Left cardiac atrium (tissue), 4 donors: ENCODE data around the gene CD14. TPM values are rescaled to one million over a fixed set of nuclear protein-coding genes. Genes with fewer than 3 reads are reported as not detected.
"Not testable (repeated sequence)": the region's sequence is repeated elsewhere in the genome, so short reads cannot be mapped to it uniquely, and the experiment has no call there.

ENCODE experiments used
- ATAC-seq, 2 donors: fragments of 200-7000 bp; cut with Tn5 transposase; one replicate each; pipeline ENCODE4 v1.9.1; 2020; ENCODE audit warnings: mild to moderate bottlenecking in 2 of 2, moderate library complexity in 2 of 2
- DNase-seq: peaks from one replicate; pipeline ENCODE4 v3.0.0-alpha.2; 2020
- intact Hi-C, 2 donors: fragments of 100-400 bp; cut with DNase I; formaldehyde crosslinking; loops; one replicate each; pipeline versions ENCODE4 v1.14.1 to v1.15.1; 2022 to 2023
- microRNA-seq, 2 donors: library from miRNA; unstranded; fragments of <30 nt; microRNA quantifications; one replicate each; pipeline ENCODE4 v1.2.0, GENCODE V29; 2020
- total RNA-seq, 2 donors: library from RNA; stranded (reverse); fragmentation: NEBNext Ultra II Directional; extraction: Animal tissue kit (Norgen Biotek cat#: 25700); gene quantifications; one replicate each; pipeline ENCODE4 v1.2.1, GENCODE V29; 2021
- donor health status: DM: no; HTN: yes; CAD: no.
- donor health status: DM: no; HTN: yes; CAD: no; lungs with severe emphysema.
- donor health status: DM: yes; HTN: yes; CAD: no.
- donor health status: Dilated cardiomyopathy.

The CD14 gene
- total RNA-seq, 2 donors from 2014 or later: 73.9 to 107 TPM

- DNase-seq (no peak), ATAC-seq (no peak)
- intact Hi-C loops: no loop called here
Measured at GRCh38 chr5:140605879-140606278, 27.1 kb downstream of the CD14 start.

DNA sequence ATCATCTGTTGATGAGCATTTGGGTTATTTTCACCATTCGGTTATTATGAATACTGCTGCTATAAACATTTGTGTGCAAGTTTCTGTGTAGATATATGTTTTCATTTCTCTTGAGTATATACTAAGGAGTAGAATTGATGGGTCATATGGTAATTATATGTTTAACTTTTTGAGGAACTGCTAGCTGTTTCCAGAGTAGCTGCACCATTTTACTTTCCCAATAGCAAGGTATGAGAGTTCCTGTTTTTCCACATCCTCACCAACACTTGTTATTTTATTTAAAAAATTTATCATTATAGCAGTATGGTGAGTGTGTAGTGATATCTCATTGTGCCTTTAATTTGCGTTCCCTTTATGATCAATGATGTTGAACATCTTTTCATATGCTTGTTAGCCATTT lies 29.2 kb downstream of the CD14 start:
- no peak for DNase-seq
- no peak for ATAC-seq
- intact Hi-C loops: no loop called here

DNA sequence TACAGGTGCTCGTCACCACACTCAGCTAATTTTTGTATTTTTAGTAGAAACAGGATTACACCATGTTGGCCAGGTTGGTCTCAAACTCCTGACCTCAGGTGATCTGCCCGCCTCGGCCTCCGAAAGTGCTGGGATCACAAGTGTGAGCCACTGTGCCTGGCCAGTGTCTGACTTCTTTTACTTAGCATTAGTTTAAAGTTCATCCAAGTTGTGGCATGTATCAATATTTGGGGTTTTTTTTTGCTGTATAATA lies 29.6 kb downstream of the CD14 start:
- intact Hi-C loops, DNase-seq, ATAC-seq: not testable (repeated sequence)

- ATAC-seq (peak in 1 of 2 donors; percentile 60), DNase-seq (no peak)
- intact Hi-C loops: no loop called here
Measured at GRCh38 chr5:140602147-140602546, 30.8 kb downstream of the CD14 start.

DNA sequence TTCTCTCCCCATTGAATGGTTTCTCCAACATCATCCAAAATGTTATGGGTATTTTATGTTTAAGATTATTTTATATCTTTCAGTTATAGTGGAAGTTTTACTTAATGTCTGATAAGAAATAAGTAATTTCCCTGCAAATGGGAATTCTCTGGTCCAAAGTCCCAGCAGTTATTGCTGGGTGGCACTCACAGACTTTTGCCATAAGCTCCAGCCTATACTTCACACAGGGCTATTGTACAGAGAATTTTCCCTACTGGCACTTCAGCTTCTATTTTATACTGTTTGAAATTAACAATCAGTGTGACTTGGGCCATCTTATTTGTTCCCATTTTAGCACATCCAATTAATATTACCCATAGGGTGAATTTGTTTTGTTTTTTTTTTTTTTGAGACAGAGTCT lies 32.9 kb downstream of the CD14 start:
- DNase-seq (no peak), ATAC-seq (no peak)
- intact Hi-C loops: no loop called here

GRCh38 chr5:140598836-140599235 lies 34.1 kb downstream of the CD14 start:
- ATAC-seq: no peak
- DNase-seq: no peak
- intact Hi-C loops: no loop called here

GRCh38 chr5:140596321-140596741 lies 36.6 kb downstream of the CD14 start:
- ATAC-seq (peak; percentile 57 to 82), DNase-seq (no peak)
- intact Hi-C loops: no loop called here

DNA sequence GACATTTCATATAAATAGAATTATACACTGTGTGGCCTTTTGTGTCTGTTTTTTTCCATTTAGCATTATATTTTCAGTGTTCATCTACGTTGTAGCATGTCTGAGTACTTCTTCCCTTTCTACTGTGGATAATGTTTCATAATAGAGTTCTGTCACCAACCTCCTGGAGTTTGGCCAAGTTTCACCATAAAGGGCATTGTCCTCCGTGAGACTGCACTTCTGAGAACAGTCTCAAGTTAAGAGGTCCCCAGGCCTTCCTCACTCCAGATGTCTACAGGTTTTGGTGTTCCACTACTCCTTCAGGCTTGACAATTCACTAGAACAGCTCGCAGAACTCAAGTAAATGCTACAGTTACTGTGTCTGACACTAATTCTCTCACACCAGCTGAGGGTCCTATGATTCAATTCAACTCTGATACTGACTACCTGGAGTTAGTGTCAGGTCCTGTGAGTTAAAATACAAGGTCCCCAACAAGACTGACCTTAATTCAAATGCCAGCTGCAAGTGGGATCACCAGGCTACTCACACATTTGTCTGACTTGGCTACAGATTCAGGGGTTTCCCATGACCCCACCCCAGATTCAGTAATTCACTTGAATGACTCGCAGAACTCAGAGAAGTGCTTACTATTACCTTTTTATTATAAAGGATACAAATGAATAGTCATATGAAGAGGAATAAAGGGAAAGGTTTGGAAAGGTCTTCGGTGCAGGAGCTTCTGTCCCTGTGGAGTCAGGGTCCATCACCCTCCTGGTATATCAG lies 37.3 kb downstream of the CD14 start:
- peak; percentile 38 to 64 for ATAC-seq

DNA sequence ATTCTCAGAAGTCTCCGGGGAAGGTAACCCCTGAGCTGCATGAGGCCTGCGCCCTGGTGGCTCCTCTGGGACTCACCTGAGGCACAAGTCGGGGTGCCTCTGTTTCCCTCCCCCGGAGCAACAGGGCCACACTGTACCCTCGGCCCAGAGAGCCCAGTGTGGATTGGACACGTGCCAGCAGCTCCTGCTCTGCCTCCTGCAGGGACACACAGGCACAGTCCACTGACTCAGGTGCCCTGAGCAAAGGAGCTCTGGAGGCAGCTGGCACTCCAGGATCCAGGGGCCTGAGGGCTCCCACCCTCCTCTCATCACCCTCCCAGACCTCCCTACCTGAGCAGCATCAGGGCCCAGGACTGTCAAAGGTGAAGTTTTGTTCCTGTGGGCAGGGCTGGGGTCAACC lies 38.8 kb downstream of the CD14 start:
- intact Hi-C loops: no loop called here
- no peak for DNase-seq

More for the DNA sequence above, 37.3 kb downstream of the CD14 start:
- no peak for DNase-seq
- intact Hi-C loops: no loop called here

DNA sequence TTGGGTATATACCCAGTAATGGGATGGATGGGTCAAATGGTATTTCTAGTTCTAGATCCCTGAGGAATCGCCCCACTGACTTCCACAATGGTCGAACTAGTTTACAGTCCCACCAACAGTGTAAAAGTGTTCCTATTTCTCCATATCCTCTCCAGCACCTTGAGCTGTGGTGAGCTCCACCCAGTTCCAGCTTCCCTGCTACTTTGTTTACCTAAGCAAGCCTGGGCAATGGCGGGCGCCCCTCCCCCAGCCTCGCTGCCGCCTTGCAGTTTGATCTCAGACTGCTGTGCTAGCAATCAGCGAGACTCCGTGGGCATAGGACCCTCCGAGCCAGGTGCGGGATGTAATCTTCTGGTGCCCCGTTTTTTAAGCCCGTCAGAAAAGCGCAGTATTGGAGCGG lies 39.9 kb downstream of the CD14 start:
- DNase-seq, ATAC-seq, intact Hi-C loops: not testable (repeated sequence)

More for the DNA sequence above, 38.8 kb downstream of the CD14 start:
- ATAC-seq: no peak

DNA sequence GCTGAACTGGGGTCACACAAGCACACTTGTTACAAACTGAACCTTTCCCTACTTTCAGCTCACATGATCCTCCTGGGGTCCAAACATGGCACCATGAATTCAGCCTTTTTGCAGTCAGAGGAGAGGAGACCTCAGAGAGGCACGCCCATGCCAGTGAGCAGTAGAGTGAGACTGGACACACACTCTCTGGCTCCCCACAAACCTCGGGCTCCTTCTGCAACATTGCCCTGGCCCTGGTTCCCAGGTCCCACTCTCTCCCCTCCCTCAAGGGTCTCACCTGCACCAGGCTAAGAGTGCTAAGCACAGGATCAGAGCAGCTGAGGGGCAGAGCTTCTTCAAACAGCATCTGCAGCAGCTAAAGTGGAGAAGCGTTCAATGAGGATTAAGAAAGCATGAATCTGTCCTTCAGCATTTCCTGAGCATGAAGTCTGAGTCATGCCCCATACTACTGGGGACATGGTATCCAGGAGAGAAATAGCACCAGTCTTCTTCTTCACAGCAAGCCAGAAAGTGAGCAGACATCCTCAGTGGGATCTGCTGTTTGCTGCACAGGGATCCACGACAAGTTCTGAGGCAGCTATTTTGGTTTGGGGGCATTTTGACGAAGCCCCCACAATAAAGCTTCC lies 41.1 kb downstream of the CD14 start:
- intact Hi-C loops: no loop called here
- ATAC-seq: peak in 1 of 2 donors; percentile 19
- no peak for DNase-seq

GRCh38 chr5:140590861-140591260 lies 42.1 kb downstream of the CD14 start:
- intact Hi-C loops: no loop called here

GRCh38 chr5:140588311-140589070 lies 44.5 kb downstream of the CD14 start:
- no peak for DNase-seq
- intact Hi-C loops: no loop called here
- peak; percentile 47 to 67 for ATAC-seq

More at GRCh38 chr5:140590861-140591260, 42.1 kb downstream of the CD14 start:
- ATAC-seq (no peak), DNase-seq (no peak)

GRCh38 chr5:140587495-140587894 lies 45.5 kb downstream of the CD14 start:
- intact Hi-C loops: no loop called here
- ATAC-seq: no peak
- DNase-seq: no peak

Small RNAs within 50 kb of the gene (microRNA-seq; reads per million reads assigned to microRNA genes)
- gene MIR3655: 0.27 to 0.40 reads per million in 2 donors

Other genes with a start within 250 kb of the CD14 start
- gene ANKHD1, start 231.3 kb downstream of the CD14 start, total RNA-seq: 10 to 100 TPM; 50.1 to 67.5 TPM
- 10 to 100 TPM in 1 of 2 donors, 1 to 10 TPM in 1; 8.8 to 11.5 TPM for gene EIF4EBP3, start 85.5 kb downstream of the CD14 start, total RNA-seq
- gene SRA1, start 75.7 kb downstream of the CD14 start, total RNA-seq: 10 to 100 TPM; 24.9 to 37.4 TPM
- gene APBB3, start 68.6 kb downstream of the CD14 start, total RNA-seq: 10 to 100 TPM; 11.4 to 14.3 TPM
- 10 to 100 TPM; 70.3 to 79.3 TPM for gene SLC35A4, start 68.3 kb downstream of the CD14 start, total RNA-seq
- gene TMCO6, start 6.3 kb upstream of the CD14 start, total RNA-seq: 1 to 10 TPM; 3.9 to 6.4 TPM
- gene NDUFA2, start 14.5 kb upstream of the CD14 start, total RNA-seq: 100 to 1,000 TPM in 1 of 2 donors, 10 to 100 TPM in 1; 98.2 to 108 TPM
- gene IK, start 14.7 kb upstream of the CD14 start, total RNA-seq: 10 to 100 TPM; 59.6 to 62.8 TPM
- gene WDR55, start 31.7 kb upstream of the CD14 start, total RNA-seq: 10 to 100 TPM; 11.0 to 15.4 TPM
- gene DND1, start 40.4 kb upstream of the CD14 start, total RNA-seq: under 1 TPM; 0.35 to 0.44 TPM
- 10 to 100 TPM; 35.3 to 46.5 TPM for gene HARS1, start 58.2 kb upstream of the CD14 start, total RNA-seq
- gene HARS2, start 58.3 kb upstream of the CD14 start, total RNA-seq: 10 to 100 TPM; 19.2 TPM
- 10 to 100 TPM; 34.0 to 36.8 TPM for gene ZMAT2, start 67.3 kb upstream of the CD14 start, total RNA-seq
- gene PCDHA1, start 153.0 kb upstream of the CD14 start, total RNA-seq: not detected
- not detected for gene PCDHA2, start 161.7 kb upstream of the CD14 start, total RNA-seq
- under 1 TPM; 0.06 to 0.44 TPM for gene PCDHA3, start 167.9 kb upstream of the CD14 start, total RNA-seq
- gene PCDHA4, start 173.9 kb upstream of the CD14 start, total RNA-seq: under 1 TPM; 0.16 to 0.24 TPM
- gene PCDHA5, start 188.4 kb upstream of the CD14 start, total RNA-seq: under 1 TPM in 1 of 2 donors, not detected in 1; 0.08 TPM
- gene PCDHA6, start 194.8 kb upstream of the CD14 start, total RNA-seq: under 1 TPM; 0.09 to 0.21 TPM
- not detected for gene PCDHA7, start 201.1 kb upstream of the CD14 start, total RNA-seq
- under 1 TPM; 0.06 to 0.10 TPM for gene PCDHA8, start 208.0 kb upstream of the CD14 start, total RNA-seq
- under 1 TPM; 0.03 to 0.05 TPM for gene PCDHA9, start 215.2 kb upstream of the CD14 start, total RNA-seq
- gene PCDHA10, start 222.7 kb upstream of the CD14 start, total RNA-seq: under 1 TPM; 0.44 to 0.55 TPM
- gene PCDHA11, start 235.8 kb upstream of the CD14 start, total RNA-seq: under 1 TPM; 0.09 to 0.29 TPM
- gene PCDHA12, start 242.1 kb upstream of the CD14 start, total RNA-seq: under 1 TPM; 0.15 to 0.34 TPM
- gene PCDHA13, start 248.9 kb upstream of the CD14 start, total RNA-seq: under 1 TPM; 0.27 to 0.31 TPM